CD4-positive, alpha-beta T cell treated with Interleukin-2 at 100 ng/mL for 4 hours (primary cell): ENCODE data around the gene DTNBP1.

Experiments used
- DNase-seq: peaks from one replicate; pipeline ENCODE4 v3.0.0-alpha.2; 2020; ENCODE audit warnings: low spot score

Gene DTNBP1

DNA sequence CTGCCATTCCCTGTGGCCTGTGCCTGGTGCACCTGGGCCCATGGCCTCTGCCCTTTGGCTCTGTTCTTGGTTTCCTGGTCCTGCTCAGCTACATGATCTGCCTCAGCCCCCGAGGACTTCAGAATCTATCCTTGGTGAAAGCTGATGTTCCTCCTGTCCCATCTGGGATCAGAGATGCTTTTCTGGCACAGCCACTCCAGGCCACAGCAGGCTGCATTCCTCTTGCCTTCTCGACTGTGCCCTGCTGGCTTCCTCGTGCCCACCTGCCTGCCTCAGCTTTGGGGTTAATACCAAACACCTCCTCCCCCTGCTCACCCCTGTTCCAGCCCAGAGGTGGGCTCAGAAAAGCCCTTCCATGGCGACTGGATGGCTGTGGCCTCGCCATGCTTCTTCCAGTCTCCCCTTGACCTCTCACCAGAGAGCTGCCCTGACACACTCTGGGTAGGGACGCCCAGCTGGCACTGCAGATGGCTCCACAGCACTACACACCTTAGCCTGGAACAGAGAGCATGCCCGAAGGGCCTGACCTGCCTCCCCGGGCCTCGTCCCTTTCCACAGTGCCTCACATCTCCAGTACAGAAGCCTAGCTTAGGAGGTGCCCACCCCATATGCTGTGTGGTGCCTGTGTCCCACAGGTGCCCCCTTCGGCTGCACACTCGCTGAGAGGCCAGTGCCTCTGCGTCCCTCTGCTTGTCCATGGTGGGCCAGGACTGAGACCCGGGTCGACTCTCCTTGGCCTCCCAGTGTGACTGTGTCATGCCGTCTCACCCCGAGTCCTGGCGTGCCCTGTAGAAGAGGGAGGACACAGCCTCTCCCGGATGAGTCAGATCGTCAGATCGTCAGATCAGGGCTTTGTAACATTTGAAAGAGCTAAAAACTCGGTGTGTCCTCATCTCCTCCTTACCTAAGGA, 148.8 kb downstream of the DTNBP1 start:
- DNase-seq: no peak

DNA sequence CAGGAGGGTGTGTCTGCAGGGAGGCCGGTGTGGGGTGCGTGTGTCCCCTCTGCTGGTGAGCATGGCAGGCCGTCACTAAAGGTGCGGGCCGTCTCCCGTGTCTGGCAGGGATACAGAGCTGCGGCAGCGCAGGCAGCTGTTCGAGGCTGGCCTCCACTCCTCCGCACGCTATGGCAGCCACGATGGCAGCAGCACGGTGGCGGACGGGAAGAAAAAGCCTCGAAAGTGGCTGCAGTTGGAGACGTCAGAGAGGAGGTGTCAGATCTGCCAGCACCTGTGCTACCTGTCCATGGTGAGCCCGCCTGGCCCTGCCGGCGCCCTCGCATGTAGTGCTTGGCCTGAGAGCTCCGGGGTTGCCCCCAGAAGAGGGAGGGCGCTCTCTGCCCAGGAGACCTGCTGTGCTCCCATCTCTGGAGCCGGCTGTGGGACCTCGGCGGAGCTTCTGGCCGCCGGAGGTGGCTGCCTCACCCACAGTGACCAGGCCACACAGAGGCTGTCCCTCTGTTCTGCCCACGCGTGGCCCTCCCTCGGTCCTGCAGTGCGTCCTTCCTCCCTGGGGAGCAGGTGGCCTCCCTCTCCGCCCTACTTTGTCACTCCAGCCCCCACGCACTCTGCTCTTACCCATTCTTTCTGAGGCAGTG, 149.6 kb downstream of the DTNBP1 start:
- no peak for DNase-seq

DNA sequence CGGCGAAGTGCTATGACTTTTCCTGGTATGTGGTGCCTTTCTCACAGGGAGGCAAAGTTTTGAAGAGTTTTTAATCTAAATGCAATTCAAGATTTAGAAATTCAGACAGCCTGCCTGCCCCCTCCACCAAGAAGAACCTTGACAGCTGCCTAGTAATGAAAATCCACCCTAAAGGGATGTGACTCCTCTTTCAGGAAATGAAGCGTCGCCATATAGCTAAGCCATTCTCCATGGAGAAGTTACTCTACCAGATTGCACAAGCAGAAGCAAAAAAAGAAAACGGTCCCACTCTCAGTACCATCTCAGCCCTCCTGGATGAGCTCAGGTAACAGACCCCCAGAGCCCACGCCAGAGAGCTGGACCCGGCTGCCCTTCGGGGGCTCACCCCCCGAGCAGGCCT, 150.1 kb downstream of the DTNBP1 start:
- DNase-seq: no peak

DNA sequence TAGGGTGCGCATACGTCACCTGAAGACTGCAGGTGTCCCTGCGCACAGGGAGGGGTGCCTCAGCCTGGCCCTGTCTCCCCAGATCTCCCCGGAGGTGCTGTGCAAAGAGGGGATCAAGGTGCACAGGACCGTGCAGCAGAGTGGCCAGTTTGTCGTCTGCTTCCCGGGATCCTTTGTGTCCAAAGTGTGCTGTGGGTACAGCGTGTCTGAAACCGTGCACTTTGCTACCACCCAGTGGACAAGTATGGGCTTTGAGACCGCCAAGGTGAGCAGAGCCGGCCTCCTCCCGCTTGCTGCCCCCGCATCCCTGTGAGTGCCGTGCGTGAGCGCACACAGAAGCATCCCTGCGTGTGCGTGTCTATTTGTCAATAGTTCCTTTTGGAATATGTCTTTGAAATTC, 150.7 kb downstream of the DTNBP1 start:
- no peak for DNase-seq

DNA sequence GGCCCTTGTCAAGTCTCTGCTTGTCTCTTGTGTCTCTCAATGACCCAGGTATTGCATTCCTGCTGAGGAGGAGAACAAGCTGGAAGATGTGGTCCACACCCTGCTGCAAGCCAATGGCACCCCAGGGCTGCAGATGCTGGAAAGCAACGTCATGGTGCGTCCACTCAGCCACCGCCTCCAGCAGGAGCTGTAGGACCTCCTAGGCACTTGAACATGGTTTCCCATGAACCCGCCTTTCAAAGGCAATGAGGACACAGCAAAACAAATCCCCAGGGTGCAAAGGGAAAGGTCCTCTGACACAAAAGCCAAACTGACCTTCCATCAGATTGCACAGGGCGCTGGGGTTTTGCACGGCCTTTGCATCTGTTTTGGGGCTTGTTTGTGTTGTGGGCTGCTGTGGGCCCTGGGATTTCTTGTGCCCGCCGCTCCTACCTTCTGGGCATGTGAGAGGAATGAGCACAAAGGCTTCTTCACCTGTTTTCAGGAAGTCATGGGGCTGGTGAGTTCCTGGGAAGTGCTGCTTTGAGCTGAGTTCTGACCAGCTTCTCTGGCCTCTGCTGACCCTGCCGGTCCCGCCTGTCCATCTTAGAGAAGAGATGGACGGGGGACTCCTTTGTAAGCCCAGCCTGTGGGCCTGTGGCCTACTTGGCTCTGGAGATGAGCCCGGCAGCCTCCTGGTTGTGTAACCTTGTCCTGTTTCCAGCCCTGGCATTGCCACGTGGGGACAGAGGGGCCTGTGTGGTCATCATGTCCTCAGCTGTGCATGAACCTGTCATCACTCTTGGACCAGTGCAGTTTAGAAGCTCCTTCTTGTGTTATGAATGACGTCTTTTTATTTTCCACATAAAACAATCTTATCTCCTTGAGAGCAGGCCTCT, 151.3 kb downstream of the DTNBP1 start:
- no peak for DNase-seq

DNA sequence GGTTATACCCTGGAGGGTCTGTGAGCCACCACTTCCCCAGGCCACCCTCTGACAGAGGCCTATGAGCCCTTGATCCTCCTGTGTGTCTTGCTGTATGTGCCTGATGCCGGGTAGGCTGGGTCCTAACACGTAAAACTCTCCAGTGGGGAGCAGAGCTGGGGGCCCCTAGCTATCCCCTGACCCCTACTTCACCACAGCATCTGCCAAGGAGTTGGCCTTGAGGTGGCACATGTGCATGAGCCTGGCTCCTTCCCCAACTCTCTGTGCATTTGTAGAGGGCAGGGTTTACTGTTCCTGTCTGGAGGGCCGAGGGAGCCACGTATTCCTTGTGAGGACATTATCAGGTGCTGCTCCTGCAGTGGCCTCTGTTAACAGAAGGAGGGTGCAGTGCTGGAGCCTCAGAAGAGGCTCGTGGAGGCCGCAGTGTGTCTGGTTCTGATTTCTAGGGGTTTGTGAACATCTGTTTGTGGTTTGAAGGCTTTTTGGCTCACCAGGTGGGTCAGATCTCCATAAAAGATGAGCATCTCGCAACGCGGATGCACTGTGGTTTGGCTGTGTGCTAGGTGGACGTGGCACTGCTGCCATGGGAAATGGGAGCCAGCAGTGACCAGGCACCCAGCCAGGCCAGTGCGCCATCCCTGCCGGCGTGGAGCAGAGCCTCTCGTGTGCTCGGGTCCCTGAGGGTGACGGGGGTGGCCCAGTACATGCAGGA, 152.1 kb downstream of the DTNBP1 start:
- DNase-seq: no peak

DNA sequence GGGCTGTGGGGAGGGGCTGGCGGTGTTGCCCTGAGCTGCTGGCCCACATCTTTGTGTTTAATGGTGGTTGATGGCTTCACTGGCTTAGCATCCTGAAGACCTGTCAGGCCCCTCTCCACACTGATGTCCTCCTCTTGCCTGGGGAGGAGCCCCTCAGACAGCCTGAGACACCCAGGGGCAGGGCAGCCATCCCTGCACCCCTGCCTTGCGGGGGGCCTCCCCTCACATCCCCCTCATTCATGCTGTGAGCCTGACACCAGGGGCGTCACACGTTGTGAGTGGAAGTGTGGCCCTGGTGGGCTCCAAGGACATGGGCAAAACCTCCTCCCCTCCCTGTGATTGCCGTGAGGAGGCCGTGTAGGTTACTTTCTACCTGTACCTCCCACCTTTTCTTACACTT, 152.7 kb downstream of the DTNBP1 start:
- no peak for DNase-seq

DNA sequence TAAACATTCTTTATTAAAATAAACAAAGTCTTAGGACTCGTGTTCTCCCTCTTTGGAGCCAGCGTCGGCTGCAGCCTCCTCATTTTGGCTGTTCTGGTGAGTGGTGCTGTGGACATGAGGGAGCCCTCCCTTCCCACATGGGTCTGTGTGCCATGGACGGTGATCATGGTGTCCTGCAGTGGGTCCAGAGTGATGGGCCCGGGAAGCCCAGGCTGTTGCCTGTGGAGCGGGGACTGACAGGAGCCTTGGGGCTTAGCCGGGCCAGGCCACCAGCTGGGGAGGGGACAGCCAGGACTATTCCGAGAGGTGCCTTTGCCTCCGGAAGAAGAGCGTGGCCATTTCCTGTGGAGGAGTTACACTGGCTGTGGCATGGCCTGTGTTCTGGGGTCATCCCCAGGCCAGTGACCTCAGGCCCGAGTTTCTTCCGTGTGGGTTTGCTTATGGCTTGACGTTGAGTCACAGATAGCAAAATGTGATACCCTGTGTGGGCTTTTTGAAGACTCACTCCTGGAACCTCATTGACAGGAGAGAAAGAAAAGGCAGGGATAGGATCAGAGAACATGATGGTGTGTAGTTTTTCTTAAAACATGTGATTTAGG, 153.4 kb downstream of the DTNBP1 start:
- DNase-seq: no peak

DNA sequence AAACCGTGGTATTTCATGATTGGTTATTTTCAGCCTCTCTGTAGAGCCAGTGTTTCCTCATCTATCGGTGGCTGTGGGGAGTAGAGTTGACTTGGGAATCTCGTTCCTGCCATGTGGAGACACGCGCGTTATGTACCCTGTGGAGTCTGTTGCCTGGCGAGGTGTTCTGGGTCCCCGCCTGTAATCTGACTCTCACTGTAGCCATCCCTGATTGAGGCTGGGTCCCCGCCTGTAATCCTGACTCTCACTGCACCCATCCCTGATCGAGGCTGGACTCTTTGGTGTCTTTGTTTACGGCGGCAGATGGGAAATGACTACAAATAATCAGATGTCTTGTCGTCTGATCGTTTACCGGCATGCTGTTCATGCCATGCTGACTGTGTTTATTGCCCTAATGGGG, 153.9 kb downstream of the DTNBP1 start:
- no peak for DNase-seq

DNA sequence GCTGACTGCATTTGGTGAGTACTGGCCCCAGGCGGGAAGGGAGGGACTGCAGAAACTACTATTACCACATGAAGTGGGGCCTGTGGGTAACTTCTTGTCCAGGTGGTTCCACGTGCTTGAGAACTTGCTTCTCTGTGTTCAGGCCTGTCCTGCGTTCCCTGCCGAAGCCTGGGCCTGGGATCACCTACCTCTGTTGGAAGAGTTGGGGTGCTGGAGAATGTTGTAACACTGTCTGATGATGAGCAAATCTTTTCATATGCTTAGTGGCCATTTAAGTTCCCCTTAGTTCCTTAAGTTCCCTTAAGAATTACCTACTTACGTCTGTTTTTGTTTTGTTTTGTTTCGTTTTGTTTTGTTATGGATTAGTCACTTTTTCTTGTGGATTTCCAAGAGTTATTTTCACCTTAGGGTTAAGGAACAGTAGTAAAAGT, 154.4 kb downstream of the DTNBP1 start:
- no peak for DNase-seq

DNA sequence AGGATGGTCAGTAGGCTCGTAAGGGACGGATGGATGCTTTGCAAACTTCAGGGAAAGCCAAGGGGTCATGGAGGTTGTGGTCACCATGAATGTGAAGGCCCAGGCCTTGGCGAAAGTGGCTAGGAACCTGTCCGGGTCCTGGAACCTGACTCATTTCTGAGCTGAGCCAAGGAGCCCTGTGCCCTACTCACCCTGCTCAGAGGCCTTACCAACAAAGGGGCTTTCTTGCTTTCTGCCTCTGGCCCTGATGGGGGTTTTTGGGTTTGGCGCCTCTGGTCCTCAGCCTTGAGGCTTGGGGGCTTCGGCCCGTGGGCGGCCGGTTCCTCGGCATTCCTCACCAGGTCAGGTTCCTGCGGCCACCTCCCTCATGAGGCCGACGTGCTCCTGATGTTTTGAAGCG, 155.1 kb downstream of the DTNBP1 start:
- DNase-seq: no peak

DNA sequence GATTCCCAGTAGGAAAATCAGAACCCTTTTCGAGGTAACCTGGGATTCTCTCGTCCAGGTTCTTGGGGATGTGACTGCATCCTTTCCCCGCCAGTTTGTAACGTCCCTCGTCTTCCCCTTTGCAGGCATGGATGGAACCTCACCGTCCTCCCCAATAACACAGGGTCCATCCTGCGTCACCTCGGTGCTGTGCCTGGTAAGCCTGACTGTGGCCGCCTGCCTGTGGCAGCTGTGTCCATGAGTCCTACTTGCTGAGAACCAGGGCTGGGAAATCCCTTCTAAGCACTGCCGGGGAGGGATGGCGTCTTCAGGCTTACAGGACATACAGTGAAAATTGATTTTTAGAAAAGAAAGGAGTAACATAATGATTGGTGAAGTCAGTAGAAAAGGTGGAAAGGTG, 155.6 kb downstream of the DTNBP1 start:
- DNase-seq: no peak

DNA sequence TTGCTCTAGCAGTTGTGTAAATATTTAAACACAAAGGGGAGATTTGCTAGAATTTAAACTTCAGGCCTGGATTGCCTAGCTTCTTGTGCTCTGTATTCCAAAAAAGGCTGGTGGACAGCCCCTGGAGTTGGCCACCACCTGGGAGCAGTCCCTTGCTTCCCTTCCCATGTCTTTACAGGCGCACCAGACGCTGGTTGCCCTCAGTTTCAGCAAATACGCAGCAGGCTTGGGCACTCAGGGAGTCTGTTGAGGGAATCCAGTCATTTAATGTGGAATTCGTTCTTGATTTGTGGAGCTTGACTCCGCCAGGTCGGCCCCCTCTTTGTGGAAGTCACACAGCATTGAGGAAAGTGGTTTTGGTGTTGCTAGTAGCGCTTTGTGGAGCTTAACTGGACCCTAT, 156.8 kb downstream of the DTNBP1 start:
- no peak for DNase-seq

DNA sequence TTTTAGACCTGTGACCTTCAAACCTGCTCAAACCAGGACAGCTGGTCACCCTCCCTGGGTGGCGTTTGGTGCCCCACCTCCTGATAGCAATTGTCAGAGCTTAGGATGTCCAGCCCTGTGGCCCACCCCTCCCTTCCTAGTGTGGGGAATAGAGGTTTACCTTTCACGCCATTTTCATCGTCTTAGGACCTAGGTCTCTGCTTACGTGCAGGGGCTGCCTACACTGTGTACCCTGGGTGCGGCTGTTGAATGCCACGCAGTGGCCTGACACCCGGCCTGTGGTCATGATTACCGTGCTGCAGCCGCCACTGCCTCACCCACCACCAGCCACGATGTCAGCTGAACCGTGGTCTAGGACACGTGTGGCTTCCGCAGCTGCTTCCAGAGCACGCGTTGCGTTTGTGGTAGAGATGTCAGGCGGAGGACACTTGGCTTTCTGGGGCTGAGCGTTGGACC, 157.3 kb downstream of the DTNBP1 start:
- no peak for DNase-seq

DNA sequence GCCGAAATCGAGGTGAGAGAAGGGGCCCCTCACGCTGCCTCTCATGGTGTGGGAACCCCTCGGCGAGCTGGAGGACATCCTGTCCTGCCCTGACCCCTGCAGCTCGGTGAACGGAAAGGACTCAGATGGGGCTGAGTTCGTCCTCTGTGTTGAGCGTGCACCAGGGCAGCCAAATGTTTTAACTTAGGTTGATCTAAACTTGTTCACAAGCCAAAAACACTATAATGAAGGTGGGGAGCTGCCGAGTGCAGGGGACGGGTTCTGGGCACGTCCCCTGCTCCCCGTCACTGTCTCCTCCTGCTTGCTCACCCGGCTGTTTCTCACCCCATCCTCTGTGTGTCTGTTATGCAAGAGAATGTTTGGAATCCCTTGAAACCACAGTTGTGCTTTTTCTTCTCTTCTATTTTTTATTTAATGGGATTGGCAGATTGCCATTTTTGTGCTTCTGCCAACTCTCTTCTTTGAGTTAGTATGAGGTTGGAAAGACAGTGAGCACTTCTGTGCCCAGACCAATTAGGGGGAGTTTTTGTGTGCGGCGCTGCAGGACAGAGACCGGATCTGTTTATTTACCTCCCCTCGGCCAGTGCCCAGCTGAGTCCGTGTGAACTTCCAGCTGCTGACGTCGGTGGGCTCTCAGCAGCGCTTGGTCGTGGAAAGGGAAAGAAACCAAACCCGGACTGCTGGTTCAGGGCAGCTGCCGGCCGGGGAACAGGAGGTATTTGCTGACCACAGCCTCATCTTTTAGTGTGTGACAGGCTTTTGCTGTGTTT, 158.1 kb downstream of the DTNBP1 start:
- no peak for DNase-seq

DNA sequence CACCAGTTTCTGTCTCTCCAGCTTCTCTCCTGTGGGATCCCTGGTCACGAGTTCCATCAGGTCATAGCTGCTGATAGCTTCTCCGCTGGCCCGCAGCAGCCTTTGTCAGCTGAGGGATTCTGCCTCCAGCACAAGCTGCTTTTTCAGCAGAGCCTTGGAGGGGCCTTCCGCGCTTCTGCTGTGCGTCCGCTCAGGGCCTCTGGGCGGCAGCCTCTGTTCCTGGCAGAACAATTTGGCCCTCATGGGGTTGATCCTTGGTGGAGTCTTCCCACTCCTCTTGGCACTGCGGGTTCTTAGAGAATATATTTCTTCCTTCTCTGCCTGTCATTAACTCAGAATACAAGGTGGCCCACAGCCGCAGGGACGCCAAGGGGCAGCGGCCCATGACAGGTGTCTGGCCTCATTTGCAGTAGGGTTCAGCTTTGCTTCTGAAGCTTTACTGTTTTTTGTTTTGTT, 158.8 kb downstream of the DTNBP1 start:
- DNase-seq: no peak

DNA sequence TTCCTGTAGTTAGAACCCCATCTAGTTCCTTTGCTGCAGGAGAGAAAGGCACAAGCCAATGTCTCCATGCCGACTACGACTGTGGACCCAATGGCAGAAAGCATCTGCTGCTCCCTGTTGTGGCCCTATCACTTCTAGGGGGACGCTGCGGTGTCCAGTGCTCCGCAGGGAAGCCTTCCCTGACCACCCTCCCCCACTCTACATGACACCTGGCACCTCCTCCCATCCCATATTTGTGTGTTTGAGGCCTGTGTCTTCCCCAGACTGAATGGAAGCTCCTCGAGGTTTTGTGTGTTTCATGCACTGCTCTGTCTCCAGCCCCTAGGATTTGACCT, 159.5 kb downstream of the DTNBP1 start:
- no peak for DNase-seq

DNA sequence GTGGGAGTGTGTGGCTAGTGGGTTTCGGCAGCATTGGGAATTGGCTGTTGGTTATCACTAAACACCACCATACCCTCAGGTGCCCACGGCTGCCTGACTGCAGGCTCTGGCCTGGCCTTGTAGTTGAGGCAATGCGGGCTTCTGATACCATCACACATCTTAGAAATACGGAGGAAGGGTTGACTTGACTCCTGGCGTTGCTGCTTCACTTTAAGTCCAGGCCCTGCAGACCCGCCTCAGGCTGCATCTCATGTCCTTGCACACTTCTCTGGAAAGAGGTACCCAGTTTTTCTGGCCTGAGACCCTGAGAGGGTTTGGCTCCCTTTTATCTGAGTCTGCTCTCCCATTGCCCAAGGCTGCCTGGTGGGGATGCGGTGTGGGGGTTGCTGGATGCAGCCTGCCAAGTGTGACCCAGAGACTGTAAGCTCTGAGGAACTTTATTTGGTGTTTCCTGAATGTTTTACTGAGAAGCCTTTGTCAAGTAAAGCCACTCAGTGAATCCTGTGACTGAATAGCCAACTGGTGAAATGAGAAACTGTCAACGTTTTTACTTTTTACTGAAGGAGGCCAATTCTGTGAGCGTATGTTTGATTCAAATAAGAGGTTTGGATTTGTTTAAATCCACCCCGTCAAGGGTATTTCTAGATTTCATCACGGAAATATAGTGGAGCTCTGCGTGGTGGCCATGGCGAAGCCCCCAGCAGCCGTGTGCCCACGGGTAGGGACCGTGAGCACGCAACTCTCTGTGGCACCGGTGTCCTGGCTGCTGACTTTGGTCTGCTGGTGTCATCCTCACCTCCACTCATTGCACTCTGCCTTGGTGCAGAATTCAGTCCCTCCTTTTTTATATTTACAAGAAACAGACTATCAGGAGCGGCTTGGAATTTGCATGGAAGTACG, 160.1 kb downstream of the DTNBP1 start:
- DNase-seq: no peak

DNA sequence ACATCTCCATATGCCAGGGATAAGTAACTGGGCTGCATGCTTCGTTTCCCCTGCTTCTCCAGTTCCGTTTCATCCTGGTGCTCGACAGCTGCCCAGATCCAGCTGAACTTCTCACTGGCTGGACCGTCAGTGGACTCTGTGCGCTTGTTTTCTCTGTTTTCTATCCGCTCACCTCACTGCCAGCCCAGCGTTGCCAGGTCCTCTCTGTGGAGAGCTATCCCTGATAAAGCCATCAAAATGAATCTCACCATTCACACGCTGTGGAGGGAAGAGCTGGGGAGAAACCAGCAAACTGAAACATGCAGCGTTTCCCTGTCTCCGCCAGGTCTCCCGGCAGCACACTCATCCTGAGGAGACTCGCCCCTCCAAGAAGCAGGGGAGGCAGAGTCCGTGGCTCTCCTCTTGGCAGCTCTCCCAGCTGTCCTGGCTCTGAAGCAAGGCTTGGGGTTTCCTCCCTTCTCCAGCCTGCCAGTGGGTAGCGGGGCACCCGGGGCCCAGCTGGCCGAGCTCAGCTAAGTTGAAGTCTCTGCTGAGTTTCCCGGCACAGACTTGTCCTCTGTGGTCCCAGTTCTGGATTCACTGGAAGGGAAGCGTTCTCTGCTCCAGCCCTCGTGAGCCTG, 160.9 kb downstream of the DTNBP1 start:
- no peak for DNase-seq
